Stromal cell of bone marrow (primary cell): ENCODE results near the gene EIF3C.
"Not testable (repeated sequence)": the region's sequence is repeated elsewhere in the genome, so short reads cannot be mapped to it uniquely, and the experiment has no call there.

ENCODE experiments used
- DNase-seq: peaks from one replicate; pipeline ENCODE4 v3.0.0-alpha.2; 2012; ENCODE audit warnings: low read depth

EIF3C gene

GRCh38 chr16:28749997-28750465, 38.8 kb downstream of the EIF3C start:
- DNase-seq: not testable (repeated sequence)

GRCh38 chr16:28750469-28751067, 39.3 kb downstream of the EIF3C start:
- not testable (repeated sequence) for DNase-seq

- not testable (repeated sequence) for DNase-seq
Measured at GRCh38 chr16:28751487-28751886, 40.2 kb downstream of the EIF3C start, which contains the start of gene NPIPB9. NPIPB9 (plus strand) TSS chr16:28751787.

- not testable (repeated sequence) for DNase-seq
Measured at GRCh38 chr16:28781697-28782096, 70.4 kb downstream of the EIF3C start.

GRCh38 chr16:28782357-28782756, 71.1 kb downstream of the EIF3C start:
- DNase-seq: not testable (repeated sequence)
